Mammary epithelial cell (primary cell): ENCODE measurements around the gene KRTAP5-3.

ENCODE experiments used
- EZH2 ChIP-seq: IDR thresholded peaks from 2 replicates; pipeline ENCODE4 v1.6.1; 2012; ENCODE audit warnings: low read length, inconsistent platforms, borderline replicate concordance
- TF ChIP-seq, protein P1 (sequence below), 2 donors: IDR thresholded peaks in 1 of 2; conservative IDR thresholded peaks in 1 of 2; 2 replicates each; pipeline ENCODE4 v1.5.1; 2011 to 2012; ENCODE audit warnings: inconsistent platforms in 2 of 2, low read length in 2 of 2, mild to moderate bottlenecking in 2 of 2, control low read depth in 1 of 2, low read depth in 1 of 2; ENCODE audit not compliant: insufficient read depth in 1 of 2; ENCODE audit errors: extremely low read depth in 1 of 2

DNA sequence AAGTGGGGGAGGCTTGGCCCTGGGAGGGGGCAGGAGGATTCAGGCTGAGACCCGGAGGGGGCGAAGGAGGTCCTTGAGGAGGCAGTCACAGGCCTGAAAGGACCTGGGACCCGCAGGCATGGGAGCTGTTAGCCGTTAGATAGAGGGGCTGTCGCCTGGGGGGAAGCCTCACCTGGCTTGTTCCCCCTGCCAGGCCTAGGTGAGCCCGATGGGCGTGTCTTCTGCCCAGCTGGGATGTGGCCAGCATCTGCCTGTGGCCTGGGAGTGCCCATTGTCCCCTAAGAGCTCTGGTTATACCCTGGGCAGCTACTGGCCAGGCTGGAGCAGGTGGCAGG lies 34.4 kb downstream of the KRTAP5-3 start:
- TF ChIP-seq, protein P1, sequence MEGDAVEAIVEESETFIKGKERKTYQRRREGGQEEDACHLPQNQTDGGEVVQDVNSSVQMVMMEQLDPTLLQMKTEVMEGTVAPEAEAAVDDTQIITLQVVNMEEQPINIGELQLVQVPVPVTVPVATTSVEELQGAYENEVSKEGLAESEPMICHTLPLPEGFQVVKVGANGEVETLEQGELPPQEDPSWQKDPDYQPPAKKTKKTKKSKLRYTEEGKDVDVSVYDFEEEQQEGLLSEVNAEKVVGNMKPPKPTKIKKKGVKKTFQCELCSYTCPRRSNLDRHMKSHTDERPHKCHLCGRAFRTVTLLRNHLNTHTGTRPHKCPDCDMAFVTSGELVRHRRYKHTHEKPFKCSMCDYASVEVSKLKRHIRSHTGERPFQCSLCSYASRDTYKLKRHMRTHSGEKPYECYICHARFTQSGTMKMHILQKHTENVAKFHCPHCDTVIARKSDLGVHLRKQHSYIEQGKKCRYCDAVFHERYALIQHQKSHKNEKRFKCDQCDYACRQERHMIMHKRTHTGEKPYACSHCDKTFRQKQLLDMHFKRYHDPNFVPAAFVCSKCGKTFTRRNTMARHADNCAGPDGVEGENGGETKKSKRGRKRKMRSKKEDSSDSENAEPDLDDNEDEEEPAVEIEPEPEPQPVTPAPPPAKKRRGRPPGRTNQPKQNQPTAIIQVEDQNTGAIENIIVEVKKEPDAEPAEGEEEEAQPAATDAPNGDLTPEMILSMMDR (conservative IDR thresholded peaks at IDR 0.05 in 1 of 2, IDR thresholded peaks at IDR 0.05 in 1 of 2; ENCODE audit: extremely low read depth in 1 of 2, insufficient read depth in 1 of 2, low read depth in 1 of 2, low read length in 2 of 2): no peak
- TF ChIP-seq EZH2: no peak
